Activated CD4-positive, alpha-beta memory T cell treated with anti-CD3 and anti-CD28 coated beads for 36 hours (primary cell): ENCODE results near the gene URB2. TPM values are rescaled to one million over a fixed set of nuclear protein-coding genes. Genes with fewer than 3 reads are reported as not detected.

ENCODE experiments used
- CTCF ChIA-PET: fragments of 350-600 bp; sonication (Branson Sonifier 250); formaldehyde crosslinking; loops from one replicate; lab custom pipeline; 2021; ENCODE audit warnings: antibody characterized with exemption, inconsistent platforms; lab: Charles Lee
- POLR2A ChIA-PET: fragments of 350-600 bp; sonication (Branson Sonifier 250); formaldehyde crosslinking; loops from one replicate; lab custom pipeline; 2021; ENCODE audit warnings: antibody characterized with exemption; lab: Charles Lee
- DNase-seq: peaks from one replicate; pipeline ENCODE4 v3.0.0-alpha.2; 2020
- H3K27ac Mint-ChIP-seq: one replicate; pipeline ENCODE4 v1.8.0; 2021; ENCODE audit warnings: mixed read lengths
- H3K27me3 Mint-ChIP-seq: one replicate; pipeline ENCODE4 v1.8.0; 2021; ENCODE audit warnings: mixed read lengths
- H3K36me3 Mint-ChIP-seq: one replicate; pipeline ENCODE4 v1.8.0; 2021; ENCODE audit warnings: mixed read lengths
- H3K4me1 Mint-ChIP-seq: one replicate; pipeline ENCODE4 v1.8.0; 2021; ENCODE audit warnings: low read depth, mixed read lengths
- H3K4me3 Mint-ChIP-seq: one replicate; pipeline ENCODE4 v1.8.0; 2021; ENCODE audit warnings: mild to moderate bottlenecking, mixed read lengths
- H3K9me3 Mint-ChIP-seq: one replicate; pipeline ENCODE4 v1.8.0; 2021; ENCODE audit warnings: mixed read lengths
- intact Hi-C: fragments of 100-400 bp; cut with micrococcal nuclease; formaldehyde crosslinking; loops from one replicate; pipeline ENCODE4 v1.15.1; 2023
- total RNA-seq, 2 experiments: library from RNA; stranded (reverse); gene quantifications; one replicate each; pipeline ENCODE4 v1.2.3, GENCODE V29; 2021

Gene URB2
- 10 to 100 TPM; 13.8 to 14.6 TPM for total RNA-seq

- Mint-ChIP-seq H3K27ac (peak within 1 kb of the TSS; percentile 89), H3K9me3 (no peaks in the 10 kb centered on the region), H3K4me3 (peak within 1 kb of the TSS; percentile 99), H3K27me3 (no peaks in the 10 kb centered on the region), H3K4me1 (peaks cover 65% of the 10 kb centered on the region), H3K36me3 (peaks cover 22% of the 10 kb centered on the region)
- intact Hi-C loops: loop anchor here (1.0 to 10.0 kb wide), 4 partner anchors 33 to 371 kb away; partner anchors contain the start of gene NUP133
- POLR2A ChIA-PET: interaction anchor here (0.7 to 1.5 kb wide), 3 partner anchors 23 to 118 kb away, joined by 3 to 7 read pairs (median 5); partner anchors contain the start of genes ABCB10 and NUP133
- DNase-seq: peak; percentile 91
- CTCF ChIA-PET: interaction anchor here (1.3 to 2.7 kb wide), 3 partner anchors 35 to 69 kb away, joined by 4 to 14 read pairs (median 5); partner anchors contain the start of gene ABCB10
These were observed at the start of gene URB2, which contains the start of gene TAF5L for GRCh38 chr1:229625915-229626831. TSS of gene URB2 (plus strand) at chr1:229626247. CDS start at chr1:229627634, 1,387 bp downstream. TSS of gene TAF5L (minus strand) at chr1:229626122. CDS start at chr1:229614482, 11,640 bp downstream.

GRCh38 chr1:229578168-229579058 lies 47.6 kb upstream of the URB2 start:
- no peaks in the 10 kb centered on the region for H3K9me3 Mint-ChIP-seq
- intact Hi-C loops: no loop called here
- H3K36me3 Mint-ChIP-seq: no peaks in the 10 kb centered on the region
- ChIA-PET CTCF (no interaction called here), POLR2A (interaction anchor here (0.7 kb wide), 1 partner anchor 18 kb away, joined by 7 read pairs; no protein-coding TSS in a partner anchor)
- H3K4me1 Mint-ChIP-seq: no peaks in the 10 kb centered on the region
- no peak overlapping the region for H3K4me3 Mint-ChIP-seq
- H3K27me3 Mint-ChIP-seq: no peaks in the 10 kb centered on the region
- DNase-seq: no peak
- no peak overlapping the region for H3K27ac Mint-ChIP-seq

GRCh38 chr1:229579059-229579673 lies 46.9 kb upstream of the URB2 start:
- Mint-ChIP-seq H3K9me3 (no peaks in the 10 kb centered on the region), H3K4me3 (no peak overlapping the region), H3K36me3 (no peaks in the 10 kb centered on the region), H3K4me1 (no peaks in the 10 kb centered on the region), H3K27ac (no peak overlapping the region), H3K27me3 (no peaks in the 10 kb centered on the region)
- ChIA-PET POLR2A (no interaction called here), CTCF (interaction anchor here (0.6 kb wide), 1 partner anchor 13 kb away, joined by 3 read pairs; no protein-coding TSS in a partner anchor)
- intact Hi-C loops: no loop called here
- no peak for DNase-seq

GRCh38 chr1:229581485-229581884 lies 44.6 kb upstream of the URB2 start:
- no peak for DNase-seq
- no peak overlapping the region for H3K4me3 Mint-ChIP-seq
- H3K4me1 Mint-ChIP-seq: no peaks in the 10 kb centered on the region
- H3K36me3 Mint-ChIP-seq: no peaks in the 10 kb centered on the region
- intact Hi-C loops: no loop called here
- no peaks in the 10 kb centered on the region for H3K27me3 Mint-ChIP-seq
- POLR2A ChIA-PET: no interaction called here
- H3K27ac Mint-ChIP-seq: no peak overlapping the region
- no peaks in the 10 kb centered on the region for H3K9me3 Mint-ChIP-seq
- CTCF ChIA-PET: no interaction called here

- Mint-ChIP-seq H3K36me3 (no peaks in the 10 kb centered on the region), H3K27ac (no peak overlapping the region)
- CTCF ChIA-PET: interaction anchor here (1.1 kb wide), 1 partner anchor 22 kb away, joined by 4 read pairs; no protein-coding TSS in a partner anchor
These were observed 43.9 kb upstream of the URB2 start for GRCh38 chr1:229582011-229582694.

GRCh38 chr1:229582715-229583114 lies 43.3 kb upstream of the URB2 start:
- ChIA-PET CTCF (interaction anchor here (1.1 kb wide), 1 partner anchor 22 kb away, joined by 4 read pairs; no protein-coding TSS in a partner anchor), POLR2A (no interaction called here)
- intact Hi-C loops: no loop called here
- DNase-seq: no peak
- no peak overlapping the region for H3K4me3 Mint-ChIP-seq
- H3K36me3 Mint-ChIP-seq: no peaks in the 10 kb centered on the region
- no peak overlapping the region for H3K27ac Mint-ChIP-seq
- no peaks in the 10 kb centered on the region for H3K27me3 Mint-ChIP-seq
- H3K4me1 Mint-ChIP-seq: no peaks in the 10 kb centered on the region
- no peaks in the 10 kb centered on the region for H3K9me3 Mint-ChIP-seq

More at GRCh38 chr1:229582011-229582694, 43.9 kb upstream of the URB2 start:
- DNase-seq: no peak
- POLR2A ChIA-PET: no interaction called here
- H3K27me3 Mint-ChIP-seq: no peaks in the 10 kb centered on the region
- H3K9me3 Mint-ChIP-seq: no peaks in the 10 kb centered on the region
- intact Hi-C loops: no loop called here
- H3K4me1 Mint-ChIP-seq: no peaks in the 10 kb centered on the region
- H3K4me3 Mint-ChIP-seq: no peak overlapping the region

- Mint-ChIP-seq H3K4me1 (no peaks in the 10 kb centered on the region), H3K4me3 (no peak overlapping the region), H3K9me3 (no peaks in the 10 kb centered on the region), H3K27ac (no peak overlapping the region), H3K27me3 (no peaks in the 10 kb centered on the region), H3K36me3 (no peaks in the 10 kb centered on the region)
- CTCF ChIA-PET: no interaction called here
- POLR2A ChIA-PET: no interaction called here
- DNase-seq: no peak
- intact Hi-C loops: no loop called here
These were observed 40.7 kb upstream of the URB2 start for GRCh38 chr1:229585338-229585737.

- CTCF ChIA-PET: no interaction called here
- POLR2A ChIA-PET: interaction anchor here (0.7 kb wide), 1 partner anchor 34 kb away, joined by 5 read pairs; no protein-coding TSS in a partner anchor
- no peak for DNase-seq
- H3K27ac Mint-ChIP-seq: no peak overlapping the region
- peaks cover 18% of the 10 kb centered on the region for H3K36me3 Mint-ChIP-seq
- no peaks in the 10 kb centered on the region for H3K9me3 Mint-ChIP-seq
- H3K4me3 Mint-ChIP-seq: no peak overlapping the region
- intact Hi-C loops: no loop called here
- no peaks in the 10 kb centered on the region for H3K27me3 Mint-ChIP-seq
- H3K4me1 Mint-ChIP-seq: no peaks in the 10 kb centered on the region
These were observed 35.9 kb upstream of the URB2 start for GRCh38 chr1:229590119-229590518.

GRCh38 chr1:229593800-229594199 lies 32.2 kb upstream of the URB2 start:
- H3K27ac Mint-ChIP-seq: no peak overlapping the region
- CTCF ChIA-PET: no interaction called here

GRCh38 chr1:229594227-229595008 lies 31.6 kb upstream of the URB2 start:
- peaks cover 23% of the 10 kb centered on the region for H3K36me3 Mint-ChIP-seq
- H3K9me3 Mint-ChIP-seq: no peaks in the 10 kb centered on the region
- POLR2A ChIA-PET: no interaction called here
- no peaks in the 10 kb centered on the region for H3K27me3 Mint-ChIP-seq
- CTCF ChIA-PET: no interaction called here
- DNase-seq: no peak
- no peak overlapping the region for H3K4me3 Mint-ChIP-seq
- no peak overlapping the region for H3K27ac Mint-ChIP-seq
- intact Hi-C loops: no loop called here
- peaks cover 12% of the 10 kb centered on the region for H3K4me1 Mint-ChIP-seq

More at GRCh38 chr1:229593800-229594199, 32.2 kb upstream of the URB2 start:
- Mint-ChIP-seq H3K27me3 (no peaks in the 10 kb centered on the region), H3K4me3 (no peak overlapping the region), H3K36me3 (peaks cover 23% of the 10 kb centered on the region), H3K4me1 (peaks cover 12% of the 10 kb centered on the region), H3K9me3 (no peaks in the 10 kb centered on the region)
- POLR2A ChIA-PET: no interaction called here
- no peak for DNase-seq
- intact Hi-C loops: no loop called here
